Liver (tissue), 9 donors: Measurements from ENCODE around the gene GGA1. TPM values are rescaled to one million over a fixed set of nuclear protein-coding genes. Genes with fewer than 3 reads are reported as not detected.

Experiments
- DNase-seq: peaks from one replicate; pipeline ENCODE4 v3.0.0-alpha.2; 2017; ENCODE audit warnings: low spot score
- H3K27ac ChIP-seq, 2 donors: one replicate each; pipeline ENCODE4 v1.7.0; 2013; ENCODE audit warnings: inconsistent platforms in 2 of 2, low read length in 2 of 2, control low read depth in 1 of 2, low read depth in 1 of 2, mild to moderate bottlenecking in 1 of 2
- H3K27me3 ChIP-seq, 4 donors: one replicate each; pipeline versions ENCODE4 v1.6.1 to v1.7.0; 2013; ENCODE audit warnings: low read length in 3 of 4, inconsistent platforms in 1 of 4, mild to moderate bottlenecking in 1 of 4, moderate library complexity in 1 of 4; ENCODE audit not compliant: control insufficient read depth in 4 of 4, insufficient read depth in 4 of 4
- H3K36me3 ChIP-seq, 4 donors: one replicate each; pipeline versions ENCODE4 v1.6.1 to v1.7.0; 2013; ENCODE audit warnings: low read length in 3 of 4, mild to moderate bottlenecking in 3 of 4, low read depth in 1 of 4, moderate library complexity in 1 of 4; ENCODE audit not compliant: control insufficient read depth in 4 of 4, insufficient read depth in 3 of 4
- H3K4me1 ChIP-seq, 4 donors: one replicate each; pipeline versions ENCODE4 v1.6.1 to v1.7.0; 2013; ENCODE audit warnings: low read length in 3 of 4, mild to moderate bottlenecking in 3 of 4, moderate library complexity in 1 of 4; ENCODE audit not compliant: control insufficient read depth in 4 of 4, insufficient read depth in 4 of 4
- H3K4me3 ChIP-seq, 3 donors: one replicate each; pipeline versions ENCODE4 v1.6.1 to v1.7.0; 2013; ENCODE audit warnings: low read length in 3 of 3, control low read depth in 1 of 3, low read depth in 1 of 3, mild to moderate bottlenecking in 1 of 3
- H3K9ac ChIP-seq, 2 donors: one replicate each; pipeline ENCODE4 v1.7.0; 2013; ENCODE audit warnings: low read length in 2 of 2, mild to moderate bottlenecking in 2 of 2, moderate library complexity in 2 of 2, control low read depth in 1 of 2, low read depth in 1 of 2
- H3K9me3 ChIP-seq, 4 donors: one replicate each; pipeline versions ENCODE4 v1.6.1 to v1.7.0; 2013; ENCODE audit warnings: low read length in 3 of 4; ENCODE audit not compliant: control insufficient read depth in 4 of 4
- EGR1 ChIP-seq, 2 donors: IDR thresholded peaks; 2 replicates each; pipeline ENCODE4 v1.6.1; 2016 to 2018; ENCODE audit warnings: antibody characterized with exemption in 2 of 2, low read depth in 2 of 2
- GABPA ChIP-seq, 2 donors: IDR thresholded peaks in 1 of 2; conservative IDR thresholded peaks in 1 of 2; 2 replicates each; pipeline ENCODE4 v1.6.1; 2016; ENCODE audit warnings: antibody characterized with exemption in 2 of 2, mild to moderate bottlenecking in 1 of 2, moderate library complexity in 1 of 2
- HNF4A ChIP-seq, 2 donors: conservative IDR thresholded peaks; 2 replicates each; pipeline ENCODE4 v1.6.1; 2016; ENCODE audit warnings: antibody characterized with exemption in 2 of 2, mild to moderate bottlenecking in 2 of 2
- HNF4G ChIP-seq: IDR thresholded peaks from 2 replicates; pipeline ENCODE4 v1.6.1; 2016; ENCODE audit warnings: antibody characterized with exemption
- RAD21 ChIP-seq, 2 donors: IDR thresholded peaks; 2 replicates each; pipeline ENCODE4 v1.6.1; 2016; ENCODE audit warnings: antibody characterized with exemption in 2 of 2, mild to moderate bottlenecking in 2 of 2
- SP1 ChIP-seq: IDR thresholded peaks from 2 replicates; pipeline ENCODE4 v1.6.1; 2018; ENCODE audit warnings: antibody characterized with exemption, mild to moderate bottlenecking
- YY1 ChIP-seq: IDR thresholded peaks from 2 replicates; pipeline ENCODE4 v1.6.1; 2016; ENCODE audit warnings: antibody characterized with exemption, mild to moderate bottlenecking
- WGBS: extraction: QIAGEN DNeasy Blood & Tissue Kit; methylation state at CpG from one replicate; pipeline ENCODE4 v1.1.7; 2013; 5-methylcytosine and 5-hydroxymethylcytosine counted together
- polyA plus RNA-seq, 2 donors: library from polyadenylated mRNA; stranded (reverse) in 1 of 2; unstranded in 1 of 2; fragments of 200-250 nt in 1 of 2; fragments of >200 nt in 1 of 2; fragmentation: Nextera tagmentation in 1 of 2; extraction: Ambion mirVana in 1 of 2; gene quantifications; one replicate each; pipeline versions ENCODE4 v1.2.1 to v1.2.3, GENCODE V29; 2013 to 2015
- total RNA-seq, 2 donors: library from RNA; depleted of rRNA; stranded (reverse); fragments of >200 nt; gene quantifications; one replicate each; pipeline ENCODE4 v1.2.3, GENCODE V29; 2014
- TF ChIP-seq, protein P1 (sequence below): IDR thresholded peaks from 2 replicates; pipeline ENCODE4 v1.6.1; 2016; ENCODE audit warnings: antibody characterized with exemption
- TF ChIP-seq, protein P2 (sequence below): IDR thresholded peaks from 2 replicates; pipeline ENCODE4 v1.6.1; 2016; ENCODE audit warnings: antibody characterized with exemption
- donor health status: healthy.
- donor health status: healthy.
- donor health status: healthy.
- donor health status: healthy.
- donor health status: healthy.

Gene GGA1
- total and polyA plus RNA-seq, 4 donors = 15.1 to 26.4 (median 17.8) TPM

GRCh38 chr22:37571258-37571991 is 37.2 kb upstream of the GGA1 start (continued):
- TF ChIP-seq, protein P1, sequence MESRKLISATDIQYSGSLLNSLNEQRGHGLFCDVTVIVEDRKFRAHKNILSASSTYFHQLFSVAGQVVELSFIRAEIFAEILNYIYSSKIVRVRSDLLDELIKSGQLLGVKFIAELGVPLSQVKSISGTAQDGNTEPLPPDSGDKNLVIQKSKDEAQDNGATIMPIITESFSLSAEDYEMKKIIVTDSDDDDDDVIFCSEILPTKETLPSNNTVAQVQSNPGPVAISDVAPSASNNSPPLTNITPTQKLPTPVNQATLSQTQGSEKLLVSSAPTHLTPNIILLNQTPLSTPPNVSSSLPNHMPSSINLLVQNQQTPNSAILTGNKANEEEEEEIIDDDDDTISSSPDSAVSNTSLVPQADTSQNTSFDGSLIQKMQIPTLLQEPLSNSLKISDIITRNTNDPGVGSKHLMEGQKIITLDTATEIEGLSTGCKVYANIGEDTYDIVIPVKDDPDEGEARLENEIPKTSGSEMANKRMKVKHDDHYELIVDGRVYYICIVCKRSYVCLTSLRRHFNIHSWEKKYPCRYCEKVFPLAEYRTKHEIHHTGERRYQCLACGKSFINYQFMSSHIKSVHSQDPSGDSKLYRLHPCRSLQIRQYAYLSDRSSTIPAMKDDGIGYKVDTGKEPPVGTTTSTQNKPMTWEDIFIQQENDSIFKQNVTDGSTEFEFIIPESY = no peak
- no peak for TF ChIP-seq GABPA (IDR thresholded peaks at IDR 0.05 in 1 of 2, conservative IDR thresholded peaks at IDR 0.05 in 1 of 2)
- no peak for TF ChIP-seq EGR1 (IDR thresholded peaks at IDR 0.05; ENCODE audit: low read depth in 2 of 2)
- TF ChIP-seq HNF4A (conservative IDR thresholded peaks at IDR 0.05) = no peak

DNA sequence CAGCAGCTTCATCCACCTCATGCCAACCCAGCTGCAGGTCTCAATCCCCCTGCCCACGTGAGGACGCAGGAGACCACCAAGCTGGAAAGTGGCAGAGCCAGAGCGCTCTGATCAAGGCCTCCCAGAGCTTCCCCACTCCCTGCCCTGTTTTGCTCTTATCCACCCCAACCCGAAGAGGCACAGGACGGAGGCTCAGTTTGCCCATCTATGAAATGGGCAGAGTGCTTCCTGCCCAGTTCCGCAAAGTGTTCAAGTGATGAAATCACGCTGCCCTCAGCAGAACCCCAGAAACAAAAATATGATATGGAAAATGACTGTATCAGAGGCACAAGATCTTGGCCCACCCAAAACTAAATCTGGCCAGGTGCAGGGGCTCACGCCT is 36.7 kb upstream of the GGA1 start:
- Histone ChIP-seq H3K27ac (no peak overlapping the region), H3K4me1 (peaks cover 7 to 61% (median 39%) of the 10 kb centered on the region in 4 donors), H3K36me3 (peaks cover 0 to 4% (median 3%) of the 10 kb centered on the region in 4 donors), H3K9me3 (no peaks in the 10 kb centered on the region), H3K9ac (no peak overlapping the region), H3K4me3 (no peak overlapping the region), H3K27me3 (no peaks in the 10 kb centered on the region)
- no peak for TF ChIP-seq RAD21 (IDR thresholded peaks at IDR 0.05)
- TF ChIP-seq SP1 = no peak
- TF ChIP-seq HNF4G = no peak
- no peak for TF ChIP-seq YY1
- WGBS = 95% methylated on average over 8 of the region's 8 CpGs
- DNase-seq = no peak

GRCh38 chr22:37575490-37576003 is 33.1 kb upstream of the GGA1 start:
- Histone ChIP-seq H3K9me3 (no peaks in the 10 kb centered on the region), H3K4me1 (peaks cover under 1 to 25% (median 8%) of the 10 kb centered on the region in 4 donors), H3K27me3 (no peaks in the 10 kb centered on the region), H3K36me3 (no peaks in the 10 kb centered on the region), H3K27ac (no peak overlapping the region), H3K4me3 (no peak overlapping the region), H3K9ac (no peak overlapping the region)
- no peak for DNase-seq
- 95% methylated on average over 10 of the region's 10 CpGs for WGBS
- TF ChIP-seq SP1 = no peak

- 91% methylated on average over 5 of the region's 5 CpGs for WGBS
- H3K4me3 ChIP-seq = no peak overlapping the region
Measured at GRCh38 chr22:37578002-37578401, 30.6 kb upstream of the GGA1 start.

More at GRCh38 chr22:37578002-37578401, 30.6 kb upstream of the GGA1 start:
- TF ChIP-seq, protein P2, sequence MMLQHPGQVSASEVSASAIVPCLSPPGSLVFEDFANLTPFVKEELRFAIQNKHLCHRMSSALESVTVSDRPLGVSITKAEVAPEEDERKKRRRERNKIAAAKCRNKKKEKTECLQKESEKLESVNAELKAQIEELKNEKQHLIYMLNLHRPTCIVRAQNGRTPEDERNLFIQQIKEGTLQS = no peak
- no peak overlapping the region for H3K9ac ChIP-seq
- no peaks in the 10 kb centered on the region for H3K36me3 ChIP-seq
- H3K27me3 ChIP-seq = no peaks in the 10 kb centered on the region
- no peaks in the 10 kb centered on the region for H3K9me3 ChIP-seq
- no peak overlapping the region for H3K27ac ChIP-seq
- DNase-seq = no peak
- H3K4me1 ChIP-seq = peaks cover 0 to 25% (median 10%) of the 10 kb centered on the region in 4 donors
